Lung microvascular endothelial cell (primary cell): Measurements from ENCODE around the gene WASF3. TPM values are rescaled to one million over a fixed set of nuclear protein-coding genes. Genes with fewer than 3 reads are reported as not detected.

Source experiments
- DNase-seq, 2 donors: peaks; one replicate each; pipeline versions ENCODE4 v3.0.0 to v3.0.0-alpha.2; 2010; ENCODE audit warnings: low read depth in 2 of 2
- total RNA-seq: library from RNA; depleted of rRNA; stranded (reverse); fragments of >200 nt; gene quantifications from 2 replicates; pipeline ENCODE4 v1.2.1, GENCODE V29; 2014

Gene WASF3
- total RNA-seq, 1 donor from 2014 or later, result 21.2 TPM

DNA sequence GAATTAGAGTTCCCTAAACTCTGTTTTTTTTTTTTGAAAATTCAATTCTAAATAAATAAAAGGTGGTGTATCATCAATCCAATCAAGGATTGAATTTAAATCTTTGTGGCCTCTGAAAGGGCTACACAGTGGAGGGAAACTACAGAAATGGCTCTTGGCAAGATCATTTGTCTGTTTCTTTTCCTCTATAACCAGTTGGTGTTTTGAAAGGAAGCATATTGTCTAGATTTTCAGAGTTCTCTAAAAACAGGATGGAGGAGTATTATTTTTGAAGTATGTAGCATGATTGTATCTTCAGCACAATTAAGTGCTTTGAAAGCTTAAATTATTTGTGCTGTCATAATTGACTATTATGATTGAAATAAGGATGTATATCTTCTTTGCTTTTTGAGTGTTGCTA is 29.8 kb downstream of the WASF3 start:
- DNase-seq, result peak in 1 of 2 donors; percentile 52

DNA sequence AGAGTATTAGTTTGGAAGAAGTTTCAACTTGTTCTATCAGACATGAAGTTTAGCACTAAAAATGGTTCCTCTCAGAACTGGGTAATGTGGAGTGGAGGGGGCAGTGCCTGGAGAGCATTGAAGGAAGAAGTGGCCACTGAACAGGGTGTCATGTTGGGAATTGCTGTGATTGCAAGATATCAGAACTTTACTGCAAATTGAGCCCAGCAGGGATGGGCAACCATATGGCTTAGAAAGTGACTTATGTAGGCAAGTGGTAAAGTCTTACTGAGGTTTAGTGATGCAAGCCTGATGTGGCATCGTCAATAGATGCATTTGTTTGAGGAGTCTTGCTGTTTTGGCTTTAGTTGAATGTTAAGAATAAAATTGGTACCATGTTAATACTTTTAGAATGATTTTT is 31.7 kb downstream of the WASF3 start:
- DNase-seq, result no peak

DNA sequence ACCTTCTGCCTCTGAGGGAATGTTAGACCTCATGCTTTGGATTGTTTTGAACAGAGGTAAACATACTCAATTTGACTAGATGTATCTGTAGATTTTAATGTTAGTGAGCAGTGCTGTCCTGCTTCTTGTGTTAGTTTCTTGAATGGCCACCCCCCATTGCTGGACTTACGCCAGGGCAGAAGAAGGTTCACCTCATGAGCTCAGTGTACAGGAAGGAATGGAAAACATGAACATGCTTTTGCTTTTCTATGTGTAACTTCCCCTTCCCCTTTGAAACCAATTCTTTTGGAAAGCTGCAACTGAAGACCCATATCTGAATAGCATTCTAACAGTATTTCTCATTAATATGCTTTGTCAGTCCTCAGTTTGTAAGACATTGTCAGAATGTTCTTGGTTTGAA is 32.3 kb downstream of the WASF3 start:
- DNase-seq, result peak; percentile 49 to 61

DNA sequence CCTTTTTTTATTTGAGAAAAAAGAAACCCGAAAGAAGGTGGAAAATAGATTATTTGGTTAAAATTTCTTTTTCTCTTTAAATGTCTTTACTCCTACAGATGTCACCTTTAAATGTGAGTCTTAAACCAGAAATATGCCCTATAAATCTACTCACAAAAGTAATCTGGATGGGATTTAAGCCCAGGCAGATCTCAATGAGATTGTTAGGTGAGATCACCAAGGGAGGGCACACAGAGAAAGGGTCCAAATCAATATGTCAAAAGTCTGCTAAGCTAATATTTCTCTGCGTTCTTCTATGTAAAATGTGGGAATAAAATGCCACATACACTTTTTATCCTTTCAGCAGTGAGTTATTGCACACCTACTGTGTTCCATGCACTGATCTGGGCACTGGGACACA is 32.9 kb downstream of the WASF3 start:
- no peak for DNase-seq

DNA sequence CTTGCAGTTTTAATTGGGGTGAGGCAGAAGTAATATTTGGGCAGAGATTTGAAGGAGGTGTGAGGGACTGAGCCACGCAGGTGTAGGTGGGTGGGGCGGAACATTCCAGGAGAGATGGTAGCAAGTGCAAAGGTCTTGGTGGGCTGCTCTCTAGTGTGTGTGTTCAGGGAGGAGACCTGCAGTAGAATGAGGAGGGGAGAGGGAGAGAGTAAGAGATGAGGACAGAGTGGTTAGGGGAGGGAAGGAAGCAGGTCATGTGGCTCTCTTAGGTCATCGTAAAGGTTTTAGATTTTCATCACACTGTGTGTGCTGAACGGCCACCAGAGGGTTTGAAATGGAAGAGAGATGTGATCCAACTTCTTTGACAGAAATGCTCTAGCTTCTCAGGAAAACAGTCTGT is 33.5 kb downstream of the WASF3 start:
- peak in 1 of 2 donors; percentile 47 for DNase-seq

DNA sequence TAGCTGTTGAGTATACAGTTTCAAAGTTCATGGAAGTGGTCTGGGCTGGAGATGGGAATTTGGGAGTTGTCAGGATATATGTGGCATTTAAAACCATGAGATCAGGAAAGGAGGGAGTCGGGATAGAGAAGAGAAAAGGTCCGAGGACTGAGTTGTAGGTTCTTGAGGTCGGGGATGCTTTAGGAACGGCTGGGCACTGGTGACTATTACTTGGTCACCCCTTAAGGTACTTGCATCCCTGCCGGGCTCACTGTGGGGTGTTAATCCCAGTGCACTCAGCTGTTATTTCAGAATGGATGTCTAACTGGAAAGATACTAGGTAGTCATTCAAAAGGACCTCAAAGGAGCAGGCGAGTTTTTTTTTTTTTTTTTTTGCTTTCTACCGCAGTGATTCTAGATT is 34.2 kb downstream of the WASF3 start:
- no peak for DNase-seq

DNA sequence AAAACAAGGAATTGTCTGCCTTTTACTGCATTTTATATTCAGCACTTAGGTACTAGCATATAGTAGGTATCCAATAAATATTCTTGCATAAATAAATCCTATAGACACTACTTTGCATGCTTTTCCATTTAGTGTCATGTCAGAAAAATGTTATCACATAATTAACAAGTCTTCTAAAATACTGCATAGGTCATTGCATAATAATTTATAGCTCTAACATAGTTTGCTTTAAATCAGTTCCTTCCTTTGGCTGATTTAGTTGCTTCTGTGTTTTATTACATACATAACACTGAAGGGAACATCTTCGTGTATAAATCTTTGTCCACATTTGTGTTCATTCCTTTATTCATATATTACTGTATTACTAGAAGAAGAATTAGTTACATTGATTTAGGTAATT is 36.2 kb downstream of the WASF3 start:
- no peak for DNase-seq

DNA sequence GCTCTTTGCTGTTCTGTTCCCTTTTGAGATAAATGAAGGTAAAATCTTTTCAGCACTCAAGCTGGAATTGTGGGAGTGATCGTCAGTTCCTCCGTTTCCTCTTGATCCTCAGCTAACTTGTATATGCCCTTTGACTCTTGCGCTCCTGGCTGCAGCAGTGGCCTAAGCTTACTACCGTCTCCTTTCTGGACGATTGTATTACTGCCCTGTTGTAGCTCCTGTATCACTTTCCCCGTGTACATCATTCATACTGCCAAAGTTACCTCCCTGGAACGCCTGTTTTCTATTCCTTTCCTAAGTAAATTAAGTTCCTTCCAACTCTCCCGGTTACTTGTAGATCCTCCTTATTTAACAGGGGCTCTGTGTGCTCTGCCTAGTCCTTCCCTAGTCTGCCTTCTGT is 36.9 kb downstream of the WASF3 start:
- no peak for DNase-seq

DNA sequence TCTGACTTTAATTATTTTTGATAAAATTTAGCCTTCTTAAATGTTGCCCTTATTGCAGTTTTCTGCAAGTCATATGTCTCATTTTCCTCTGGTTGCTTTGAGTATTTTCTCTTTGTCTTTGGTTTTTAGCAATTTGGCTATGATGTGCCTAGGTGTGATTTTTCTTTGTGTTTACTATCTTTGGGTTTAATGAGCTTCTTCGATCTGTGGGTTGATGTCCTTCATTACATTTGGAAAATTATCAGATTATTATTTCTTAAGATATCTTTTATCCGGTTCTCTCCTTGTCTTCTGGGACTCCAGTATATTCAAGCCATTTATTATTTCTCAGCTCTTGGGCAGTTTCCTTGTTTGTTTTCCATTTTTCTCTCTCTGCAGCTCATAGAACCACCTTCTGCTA is 39.0 kb downstream of the WASF3 start:
- DNase-seq, result no peak

DNA sequence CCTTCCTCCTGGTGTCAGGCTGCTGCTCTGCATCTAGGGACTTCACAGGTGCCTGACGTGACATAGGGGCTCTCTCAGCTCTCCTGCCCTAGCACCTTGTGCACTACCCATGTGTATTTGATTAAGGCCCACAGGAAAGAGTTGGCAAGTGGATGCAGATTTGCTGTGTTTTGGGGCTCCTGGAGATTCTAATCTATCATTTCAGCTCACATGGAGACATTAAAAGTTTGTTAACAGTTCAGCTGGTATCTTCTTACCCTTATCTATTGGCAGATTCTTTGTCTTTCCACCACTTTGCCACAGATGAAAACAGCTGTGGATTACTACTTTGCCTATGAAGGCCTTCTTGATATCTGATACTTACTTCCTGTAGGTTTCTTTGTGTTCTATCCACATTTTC is 41.9 kb downstream of the WASF3 start:
- DNase-seq, result no peak

DNA sequence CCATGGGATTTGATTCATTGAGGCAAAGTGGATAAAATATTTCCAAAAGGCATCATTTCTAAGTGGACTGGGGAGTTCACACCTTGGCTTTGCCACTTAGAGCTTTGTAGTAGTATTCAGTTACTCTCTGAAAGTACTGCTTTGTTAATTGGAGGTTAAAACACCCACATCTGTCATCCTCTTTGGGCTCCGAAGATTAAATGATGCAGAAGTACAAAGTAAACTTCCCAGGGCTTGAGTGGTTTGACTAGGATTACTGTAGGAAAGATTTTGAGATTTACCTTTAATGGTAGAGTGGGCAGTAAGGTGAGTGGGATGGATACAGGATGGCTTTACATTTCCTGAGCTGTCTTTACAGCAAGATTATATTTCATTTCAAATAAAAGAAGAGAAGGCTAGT is 42.4 kb downstream of the WASF3 start:
- DNase-seq, result no peak

DNA sequence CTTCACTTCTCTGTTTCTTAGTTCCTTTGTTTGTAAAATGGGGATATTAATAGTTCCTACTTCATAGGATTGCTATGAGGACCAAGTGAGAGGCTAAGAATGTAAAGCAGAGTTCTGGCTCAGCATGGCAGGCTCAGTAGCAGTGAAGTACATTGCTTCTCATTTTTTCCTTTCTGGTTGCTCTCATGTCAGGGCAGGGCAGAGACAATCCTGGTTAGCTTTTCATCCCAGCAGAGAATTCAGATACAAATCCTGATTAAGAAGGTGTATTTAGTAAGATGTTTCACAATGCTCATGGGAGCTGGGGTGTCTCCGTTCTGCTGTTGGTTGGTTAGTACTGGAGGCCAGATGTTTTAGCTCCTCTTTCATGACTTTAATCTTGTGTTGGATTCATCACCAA is 42.9 kb downstream of the WASF3 start:
- DNase-seq, result no peak

DNA sequence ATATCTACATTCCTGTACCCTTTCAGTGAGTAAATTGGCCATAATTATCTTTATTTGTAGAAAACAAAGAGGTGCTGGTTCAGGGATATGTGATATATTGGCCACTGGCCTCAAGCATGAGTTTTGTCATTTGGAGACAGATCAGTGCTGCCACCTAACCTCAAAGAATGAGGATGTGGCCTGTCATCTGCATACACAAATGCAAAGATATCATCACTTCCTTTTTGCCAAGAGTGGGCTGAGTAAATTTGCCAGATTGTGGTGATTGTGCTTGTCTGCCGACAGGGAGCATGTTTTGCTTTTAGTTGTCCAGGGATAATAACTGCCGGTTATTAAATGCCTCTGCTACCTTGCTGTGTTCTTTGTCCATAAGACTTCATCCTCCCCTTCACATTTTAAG is 44.2 kb downstream of the WASF3 start:
- DNase-seq, result peak; percentile 5 to 91

DNA sequence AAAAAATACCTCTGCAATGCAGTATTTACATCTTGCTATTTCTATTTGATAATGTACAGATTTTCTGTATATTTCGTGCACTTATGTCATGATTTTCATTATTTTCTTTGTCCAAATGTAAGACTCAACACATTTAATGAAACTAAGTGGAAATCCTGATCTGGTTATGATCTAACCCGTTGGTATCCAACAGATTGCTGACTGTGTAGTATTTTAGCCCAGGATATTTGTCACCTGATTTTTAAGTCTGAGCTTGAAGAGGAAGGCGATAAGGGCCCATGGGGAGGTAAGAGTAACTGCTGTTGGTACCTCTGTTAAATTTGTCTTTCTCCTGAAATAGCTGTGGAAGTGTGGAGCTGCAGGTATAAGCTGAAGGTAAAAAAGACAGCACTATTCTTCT is 45.3 kb downstream of the WASF3 start:
- no peak for DNase-seq

DNA sequence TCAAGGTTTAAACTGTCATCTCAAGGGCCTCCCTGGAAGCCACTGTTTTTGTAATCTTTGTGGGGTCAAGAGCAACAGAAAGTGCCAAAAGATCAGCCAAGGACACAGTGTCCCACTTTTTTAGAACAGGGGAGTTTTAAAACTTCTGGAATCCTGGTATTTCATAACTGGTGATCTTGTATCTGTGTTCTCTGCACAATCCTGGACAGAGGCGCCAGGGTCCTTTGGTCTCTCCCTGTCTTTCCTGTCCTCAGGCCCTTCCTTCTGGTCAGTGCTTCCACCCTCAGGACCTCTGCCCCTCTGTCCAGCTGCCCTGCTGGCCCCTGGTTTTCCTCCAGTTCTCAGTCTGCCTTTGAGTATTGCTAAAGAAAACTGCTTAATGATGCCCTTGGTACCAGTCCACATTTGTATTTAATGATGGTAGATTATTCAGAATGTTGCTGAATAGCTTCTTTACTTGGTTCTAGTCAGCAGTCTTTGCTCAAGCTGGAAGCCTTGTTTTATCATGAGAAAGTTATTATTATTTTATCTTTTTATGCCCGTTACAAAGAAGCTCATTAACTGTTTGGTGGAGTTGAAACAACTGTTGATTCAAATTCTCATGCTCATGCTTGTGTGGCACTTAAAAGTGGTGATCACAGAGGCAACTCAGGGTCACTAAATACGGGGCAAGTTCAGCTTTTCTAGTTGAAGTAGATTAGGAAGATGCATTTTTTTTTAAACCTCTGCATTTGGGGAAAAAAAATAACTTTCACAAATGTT is 47.5 kb downstream of the WASF3 start:
- DNase-seq, result no peak

DNA sequence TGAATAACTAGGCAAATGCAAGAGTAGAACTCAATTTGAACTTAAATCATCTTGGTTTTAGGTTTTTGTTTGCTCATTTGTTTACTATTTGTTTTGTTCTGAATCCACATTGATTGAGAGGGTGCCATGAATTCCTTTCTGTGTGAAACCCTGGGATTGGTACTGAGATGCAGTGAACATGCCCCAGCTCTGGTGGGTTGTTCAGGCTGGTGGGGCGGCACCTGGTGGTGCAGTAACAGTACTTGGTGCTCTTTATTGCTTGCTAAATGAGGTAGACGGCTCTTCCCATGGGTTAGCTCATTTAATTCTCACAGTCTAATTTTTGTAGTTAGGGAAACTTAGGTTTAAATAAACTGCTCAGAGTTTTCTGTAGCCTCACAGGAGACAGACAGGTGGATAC is 48.4 kb downstream of the WASF3 start:
- DNase-seq, result peak; percentile 13 to 41

DNA sequence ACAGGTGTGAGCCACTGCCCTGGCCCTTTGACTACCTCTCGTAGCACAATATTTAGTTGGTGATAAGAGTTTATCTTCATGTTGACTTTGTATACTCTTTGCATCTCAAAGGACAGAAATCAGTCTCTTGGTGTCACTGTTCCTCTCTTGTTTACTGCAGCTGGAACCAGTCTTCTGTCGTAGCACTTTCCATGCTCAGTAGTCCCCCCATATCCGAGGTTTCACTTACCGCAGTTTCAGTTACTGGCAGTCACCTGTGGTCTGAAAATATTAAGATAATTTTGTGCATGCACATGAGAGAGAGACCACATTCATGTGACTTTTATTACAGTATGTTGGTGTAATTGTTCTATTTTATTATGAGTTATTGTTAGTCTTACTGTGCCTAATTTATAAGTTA is 49.1 kb downstream of the WASF3 start:
- DNase-seq, result no peak

DNA sequence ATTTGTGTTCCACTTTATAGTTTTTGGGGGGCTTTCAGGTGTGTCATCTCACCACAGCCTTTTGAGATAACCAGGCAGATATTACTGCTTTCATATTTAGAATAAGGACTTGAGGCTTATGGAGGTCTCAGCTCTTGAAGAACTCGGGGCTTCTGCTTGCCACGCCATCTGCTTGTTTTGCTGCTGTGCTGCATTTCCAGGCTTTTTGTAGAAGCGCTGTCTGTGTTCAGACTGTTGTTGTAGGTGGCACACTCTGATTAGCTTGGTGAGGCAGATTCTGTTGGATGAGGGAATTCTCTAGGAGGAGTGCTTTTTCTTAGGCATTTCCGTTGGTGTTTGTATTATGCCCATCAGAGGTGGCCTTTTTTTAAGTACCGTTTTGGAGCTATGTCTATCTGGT is 57.2 kb downstream of the WASF3 start:
- DNase-seq, result no peak

DNA sequence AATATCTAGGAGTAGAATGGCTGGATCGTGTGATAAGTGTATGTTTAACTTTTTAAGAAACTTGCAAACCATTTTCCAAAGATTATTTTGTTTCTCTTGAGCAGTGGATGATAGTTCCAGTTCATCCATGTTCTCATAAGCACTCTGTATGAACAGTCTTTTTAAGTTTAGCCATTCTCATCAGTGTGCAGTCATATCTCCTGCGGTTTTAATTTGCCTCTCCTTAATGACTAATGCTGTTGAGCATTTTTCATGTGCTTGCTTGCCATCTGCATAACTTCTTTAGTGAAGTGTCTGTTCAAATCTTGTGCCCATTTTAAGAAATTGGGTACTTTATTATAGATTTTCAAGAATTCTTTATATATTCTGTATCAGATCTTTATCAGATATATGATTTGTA is 58.6 kb downstream of the WASF3 start:
- no peak for DNase-seq

DNA sequence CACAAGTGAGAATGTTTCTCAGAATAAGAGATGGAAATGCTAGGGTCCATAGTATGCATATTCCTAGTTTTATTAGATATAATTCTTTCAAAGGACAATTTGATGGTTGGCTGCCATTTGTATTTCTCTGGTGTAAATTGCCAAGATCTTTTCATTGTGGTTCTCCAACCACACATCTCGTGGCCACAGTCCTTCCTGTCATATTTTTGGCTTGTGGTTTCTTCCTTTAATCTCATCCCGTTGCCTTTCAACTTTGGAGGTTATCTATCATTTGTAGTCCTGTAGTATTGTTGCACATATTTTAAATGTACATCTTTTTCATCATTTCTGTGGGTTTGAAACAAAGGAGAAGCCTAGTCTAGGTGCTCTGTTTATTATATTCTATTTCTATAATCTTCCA is 61.2 kb downstream of the WASF3 start:
- no peak for DNase-seq

DNA sequence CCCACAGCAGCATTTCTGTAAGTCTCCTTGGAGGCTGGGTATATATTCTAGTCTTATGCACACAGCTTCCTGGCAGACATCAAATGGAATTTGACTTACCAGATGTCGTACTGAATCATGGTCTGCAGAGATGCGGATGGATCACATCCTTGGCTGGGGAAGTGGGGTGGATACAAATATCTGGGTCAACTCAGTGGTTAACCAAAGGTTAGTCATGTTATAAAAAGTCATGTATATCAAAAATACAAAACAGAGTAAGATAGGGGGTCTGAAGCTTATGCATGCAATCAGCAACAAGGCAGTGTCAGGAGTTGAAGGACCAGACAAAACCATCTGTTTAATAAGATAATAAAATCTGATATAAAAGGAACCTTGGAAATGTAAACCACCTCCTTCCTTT is 61.9 kb downstream of the WASF3 start:
- peak in 1 of 2 donors; percentile 11 for DNase-seq

DNA sequence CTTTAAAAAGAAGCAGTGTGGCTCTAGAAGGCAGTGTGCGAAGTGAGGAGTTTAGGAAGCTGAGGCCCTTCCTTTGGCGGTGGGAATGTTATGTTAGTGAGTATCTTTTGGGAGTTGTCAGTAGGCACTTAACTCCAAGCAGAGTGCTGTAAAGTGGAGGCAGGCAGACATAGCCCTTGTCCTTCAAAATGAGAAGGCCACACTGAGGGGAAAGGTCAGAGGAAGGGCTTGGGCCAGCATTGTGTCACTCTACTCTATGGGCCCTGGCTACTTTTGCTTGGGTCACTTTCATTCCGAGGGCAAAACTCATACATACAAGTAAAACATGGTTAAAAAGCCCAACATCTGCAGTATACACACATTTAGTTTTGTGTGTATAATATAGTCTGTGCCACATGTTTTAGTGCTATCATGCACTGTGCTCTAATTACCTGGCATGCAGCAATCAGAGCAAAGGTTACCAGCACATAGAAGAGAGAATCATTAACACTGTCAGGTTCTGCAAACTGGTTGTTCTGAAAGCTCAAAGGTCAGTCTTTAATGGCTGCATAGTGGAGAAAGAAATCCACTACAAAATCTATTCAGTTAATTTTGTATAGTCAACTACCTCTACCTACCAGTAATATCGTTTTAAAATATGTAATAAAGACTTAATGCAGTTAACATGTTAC is 64.4 kb downstream of the WASF3 start:
- DNase-seq, result no peak

DNA sequence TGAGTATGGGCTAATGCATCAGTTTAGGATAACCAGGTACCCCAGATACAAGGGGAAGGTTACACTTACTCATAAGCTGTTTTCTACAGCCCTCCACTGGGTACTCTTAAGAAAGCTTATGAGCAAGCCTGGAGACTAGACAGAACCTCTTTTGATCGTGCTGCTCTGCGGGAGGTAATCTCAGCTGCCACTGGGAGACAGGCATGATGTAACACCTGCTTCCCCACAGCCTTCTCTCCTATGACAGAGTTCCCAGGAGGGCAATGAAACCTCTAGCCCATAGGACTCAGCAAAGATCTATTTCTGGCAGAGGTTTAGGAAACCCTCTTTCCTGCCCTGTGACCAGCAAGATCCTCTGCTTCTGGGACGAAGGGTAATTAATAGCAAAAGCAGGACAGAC is 65.6 kb downstream of the WASF3 start:
- no peak for DNase-seq
